GM19035 (cell line): ENCODE measurements around the gene IGF1R.

ENCODE experiments used
- ATAC-seq: cut with Tn5 transposase; IDR thresholded peaks from one replicate; pipeline ENCODE4 v1.9.1; 2021; ENCODE audit not compliant: unreplicated experiment

The IGF1R gene

DNA sequence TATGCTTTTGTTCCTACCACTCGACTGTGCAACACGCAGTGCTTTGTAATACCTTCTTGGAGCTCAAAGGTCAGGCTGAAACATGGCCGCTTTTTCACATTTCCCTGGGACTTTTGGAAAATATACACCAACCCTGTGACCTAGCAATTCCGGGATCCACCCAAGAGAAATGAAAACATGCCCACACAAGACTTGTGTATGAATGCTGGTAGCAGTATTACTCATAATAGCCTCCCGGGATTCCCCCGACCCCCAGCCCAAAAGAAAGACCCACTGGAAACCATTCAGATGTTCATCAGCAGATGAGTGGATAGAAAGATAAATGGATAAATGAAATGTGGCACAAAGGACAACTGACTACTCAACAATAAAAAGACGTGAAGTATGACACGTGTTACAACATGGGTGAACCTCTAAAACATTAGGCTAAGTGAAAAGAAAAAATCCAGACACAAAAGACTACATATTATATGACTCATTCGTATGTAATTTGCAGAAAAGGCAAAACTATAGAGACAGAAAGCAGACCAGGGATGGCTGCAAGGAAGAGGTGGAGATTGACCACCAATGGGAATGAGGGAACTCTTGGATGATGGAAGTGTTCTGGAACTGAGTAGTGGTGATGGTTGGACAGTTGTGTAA is 255.2 kb downstream of the IGF1R start:
- ATAC-seq, result no peak

DNA sequence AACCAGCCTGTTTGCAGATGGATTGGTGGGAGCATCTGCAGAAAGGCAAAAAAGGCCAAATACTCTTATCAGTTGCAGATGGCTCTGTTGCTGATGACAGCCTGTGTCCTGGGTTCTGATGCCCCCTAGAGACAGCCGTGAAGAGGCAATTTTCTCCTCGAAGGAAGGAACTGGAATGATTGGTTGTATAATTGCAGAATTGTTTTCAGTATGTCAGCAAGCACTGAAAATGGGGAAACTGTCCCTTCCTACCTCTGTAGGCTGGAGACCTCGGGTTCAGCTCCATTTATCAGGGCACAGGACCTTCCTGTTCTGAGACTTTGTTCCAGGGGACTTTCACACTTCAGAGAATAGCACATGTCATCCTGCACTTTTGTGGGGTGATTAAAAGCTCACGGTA is 256.2 kb downstream of the IGF1R start:
- ATAC-seq, result no peak

DNA sequence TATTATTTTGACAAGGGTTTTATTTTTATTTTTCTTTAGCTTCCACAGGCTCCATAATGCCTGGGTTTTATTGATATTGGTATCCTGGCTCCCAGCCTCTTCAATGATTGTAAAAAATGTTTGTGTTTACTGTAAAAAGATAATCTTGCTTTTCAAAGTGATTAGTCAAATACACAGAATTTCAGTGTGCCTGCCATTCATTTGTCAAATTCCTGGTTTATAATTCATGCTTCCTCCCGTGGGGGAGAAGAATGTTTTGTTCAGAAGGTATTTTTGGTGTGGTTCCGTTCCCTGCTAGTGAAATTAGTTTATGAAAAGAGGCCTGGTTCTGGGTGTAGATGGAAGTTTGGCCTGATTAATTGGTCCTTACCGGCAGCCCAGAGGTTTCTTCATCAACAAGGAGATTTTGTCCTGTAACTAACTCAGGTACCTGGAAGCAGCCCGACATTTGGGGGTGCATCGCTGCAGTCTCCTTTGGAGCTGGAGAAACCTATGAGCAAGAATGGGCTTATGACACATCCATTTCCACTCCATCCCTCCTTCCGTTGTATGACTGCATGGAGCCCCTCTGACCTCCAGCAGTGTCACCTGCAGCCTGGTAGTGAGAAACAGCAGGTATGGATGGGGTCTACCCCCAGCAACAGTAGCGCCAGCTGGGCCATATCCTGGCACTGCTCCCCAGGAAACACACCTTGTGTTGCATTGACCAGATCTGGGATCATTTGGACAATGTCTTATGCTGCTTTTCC is 257.8 kb downstream of the IGF1R start:
- ATAC-seq, result no peak

DNA sequence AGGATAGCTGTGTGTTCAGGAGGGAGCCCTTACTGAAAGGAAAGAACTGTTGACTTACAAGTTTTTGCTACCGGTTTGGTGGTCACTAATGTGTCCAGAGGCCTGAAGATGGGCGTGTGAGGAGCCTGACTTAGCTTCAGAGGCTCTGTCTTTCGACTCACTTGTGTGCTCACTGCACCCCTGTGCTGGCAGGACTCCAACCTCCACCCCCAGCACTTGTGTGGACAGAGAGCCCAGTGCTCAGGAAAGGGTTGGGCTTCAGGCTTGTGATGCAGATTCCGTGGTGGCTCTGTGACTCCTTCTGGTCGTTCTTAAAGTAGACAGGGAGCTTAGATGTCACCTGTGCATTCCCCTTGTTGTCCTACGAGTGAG is 258.4 kb downstream of the IGF1R start:
- ATAC-seq, result no peak

DNA sequence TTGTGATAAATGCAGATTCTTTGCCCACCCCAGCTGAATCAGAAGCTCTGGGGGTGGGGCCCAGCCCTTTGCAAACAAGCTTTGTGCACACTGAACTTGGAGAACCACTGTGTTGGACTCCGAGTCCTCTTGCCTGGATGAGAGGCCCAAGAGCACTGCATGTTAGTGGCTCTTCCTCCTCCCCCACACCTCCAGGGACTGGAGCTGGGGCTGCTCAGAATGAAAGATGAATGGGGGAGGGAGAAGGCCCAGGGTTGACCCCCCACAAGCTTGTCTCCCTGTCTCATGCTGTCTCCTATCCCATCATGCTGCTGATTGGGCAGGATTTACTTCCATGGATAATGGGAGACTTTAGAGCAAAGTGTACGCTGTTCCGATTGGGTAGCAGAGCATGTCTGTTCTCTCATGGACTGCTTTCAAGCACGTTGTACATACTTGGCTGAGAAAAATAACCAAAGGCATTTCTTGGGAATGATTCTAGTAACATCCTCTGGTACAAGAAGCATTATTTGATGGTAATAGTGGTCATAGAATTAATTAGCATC is 259.7 kb downstream of the IGF1R start:
- no peak for ATAC-seq

DNA sequence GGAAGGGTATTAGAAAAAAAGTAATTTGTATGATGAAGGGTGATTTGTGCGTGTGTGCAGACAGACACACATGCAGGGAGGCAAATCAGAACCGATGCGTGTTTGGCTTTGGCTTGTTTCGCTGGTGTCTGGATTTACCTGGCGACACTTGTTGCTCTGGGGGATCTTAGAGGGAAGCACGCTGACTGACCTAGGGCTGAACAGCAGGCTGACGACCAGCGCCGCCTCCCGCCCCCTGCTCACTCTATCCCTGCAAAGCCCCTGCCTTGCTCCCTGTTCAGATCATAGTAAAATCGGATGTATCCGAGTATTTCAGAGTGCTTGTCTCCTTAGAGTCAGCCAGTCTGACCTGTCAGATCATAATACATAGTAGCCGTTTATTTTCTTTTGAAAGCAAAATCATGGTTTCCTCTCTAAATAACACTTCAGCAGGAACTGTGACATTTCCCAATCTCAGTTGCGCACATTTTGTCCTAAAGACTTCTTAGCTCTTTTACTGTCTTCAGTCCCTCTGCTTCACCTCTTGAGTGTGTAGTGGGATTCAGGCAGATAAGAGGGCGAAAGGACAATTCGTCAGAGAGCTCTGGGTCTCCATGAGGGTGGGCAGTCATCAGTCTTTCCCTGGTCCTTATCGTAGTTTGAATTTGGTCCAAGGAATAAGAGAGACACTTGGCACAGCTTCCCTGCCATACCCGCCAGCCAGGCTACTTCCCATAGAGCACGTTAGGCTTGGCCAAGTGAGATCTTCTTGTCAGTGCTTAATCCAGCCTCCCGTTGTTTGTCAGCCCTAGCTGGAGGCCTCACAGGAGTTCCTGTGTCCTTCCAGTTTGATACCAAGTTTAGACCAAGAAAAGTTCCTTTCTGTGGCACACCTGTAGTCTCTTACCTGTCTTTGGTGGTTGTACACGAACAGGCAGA is 261.9 kb downstream of the IGF1R start:
- ATAC-seq, result no peak

DNA sequence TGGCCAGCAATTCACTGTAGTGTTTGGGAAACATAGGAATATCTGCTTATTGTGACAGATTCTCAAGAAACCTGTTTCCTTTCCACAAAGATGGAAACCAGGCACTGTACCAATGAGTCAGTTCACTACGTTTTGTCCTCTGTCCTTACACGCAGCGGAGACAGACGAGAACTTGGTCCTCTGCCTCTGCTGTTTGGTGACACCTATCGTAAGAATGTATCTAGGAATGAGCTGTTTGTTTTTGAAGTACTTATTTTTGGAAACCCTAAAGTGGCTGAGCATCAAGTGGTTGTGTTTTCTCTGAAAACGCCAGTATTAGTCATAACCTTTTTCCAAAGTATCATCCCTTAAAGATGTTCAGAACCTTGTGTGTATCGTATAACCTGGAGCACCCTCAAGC is 266.3 kb downstream of the IGF1R start:
- no peak for ATAC-seq

DNA sequence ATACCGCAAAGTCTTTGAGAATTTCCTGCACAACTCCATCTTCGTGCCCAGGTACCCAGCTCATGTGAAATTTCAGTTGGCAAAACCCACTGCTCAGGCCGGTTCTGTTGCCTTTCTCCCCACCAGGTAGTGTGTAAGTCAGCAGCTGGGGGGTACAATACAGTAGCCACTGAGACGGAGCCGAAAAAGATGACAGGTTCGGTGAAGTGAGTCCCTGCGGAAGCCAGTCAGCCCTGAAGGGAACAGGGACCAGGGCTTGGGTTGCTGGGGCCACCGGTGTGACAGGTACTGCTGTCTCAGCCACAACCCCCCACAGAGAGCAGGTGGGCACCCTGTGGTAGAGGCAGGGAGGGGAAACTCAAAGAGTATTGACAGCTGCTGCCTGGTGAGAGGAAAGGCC is 268.5 kb downstream of the IGF1R start:
- no peak for ATAC-seq

DNA sequence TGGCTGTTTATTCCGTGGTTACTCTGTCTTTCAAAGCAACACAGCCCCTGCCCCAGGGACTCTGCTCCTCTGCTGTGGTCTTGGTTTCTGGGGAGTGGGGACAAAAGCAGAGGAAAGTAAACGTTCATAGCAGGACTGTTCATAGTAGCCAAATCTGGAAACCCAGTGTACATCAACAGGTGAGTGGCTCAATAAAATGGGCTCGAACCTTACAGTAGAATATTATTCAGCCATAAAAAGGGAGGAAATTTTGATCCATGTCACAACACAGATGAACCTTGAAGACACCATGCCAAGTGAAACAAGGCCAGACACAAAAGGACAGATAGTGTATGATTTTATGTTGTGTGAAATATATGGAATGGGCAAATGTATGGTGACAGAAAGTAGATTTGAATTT is 269.1 kb downstream of the IGF1R start:
- no peak for ATAC-seq

DNA sequence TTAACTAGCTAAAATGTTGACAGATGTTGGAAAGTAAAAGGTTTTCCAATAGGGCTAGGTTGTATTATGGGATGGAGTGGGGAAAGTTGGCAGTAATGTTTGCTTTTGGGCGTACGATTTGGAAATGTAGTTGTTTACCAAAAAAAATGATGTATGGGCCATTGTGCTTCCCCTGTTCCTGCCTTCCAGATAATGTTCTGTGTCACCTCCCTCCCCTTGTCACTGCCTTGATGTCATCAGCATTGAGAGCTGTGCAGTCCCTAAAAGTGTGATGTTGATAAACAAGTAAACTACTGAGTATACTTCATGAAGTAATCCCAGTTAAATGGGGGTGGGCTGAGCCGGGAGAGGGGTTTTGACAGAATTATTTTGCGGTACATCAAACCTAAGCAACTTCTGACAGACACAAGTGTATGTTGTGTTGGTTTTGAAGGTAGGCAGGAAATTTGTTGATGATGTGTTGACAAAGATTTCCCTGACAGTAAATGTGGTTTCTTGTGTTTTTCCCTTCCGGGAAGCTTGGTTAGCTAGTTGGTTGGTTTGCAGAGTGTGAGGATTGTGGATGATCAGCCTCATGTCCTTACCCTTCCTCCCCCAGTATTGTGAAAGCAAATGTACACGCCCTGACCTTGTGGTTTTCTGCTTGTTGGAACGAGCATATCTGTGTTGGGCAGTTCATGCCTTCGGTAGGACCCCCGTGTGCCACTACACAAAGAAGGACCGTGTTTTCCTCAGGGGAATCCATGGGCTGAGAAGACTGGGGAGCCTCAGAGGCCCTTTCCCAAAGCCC is 271.9 kb downstream of the IGF1R start:
- ATAC-seq, result no peak

DNA sequence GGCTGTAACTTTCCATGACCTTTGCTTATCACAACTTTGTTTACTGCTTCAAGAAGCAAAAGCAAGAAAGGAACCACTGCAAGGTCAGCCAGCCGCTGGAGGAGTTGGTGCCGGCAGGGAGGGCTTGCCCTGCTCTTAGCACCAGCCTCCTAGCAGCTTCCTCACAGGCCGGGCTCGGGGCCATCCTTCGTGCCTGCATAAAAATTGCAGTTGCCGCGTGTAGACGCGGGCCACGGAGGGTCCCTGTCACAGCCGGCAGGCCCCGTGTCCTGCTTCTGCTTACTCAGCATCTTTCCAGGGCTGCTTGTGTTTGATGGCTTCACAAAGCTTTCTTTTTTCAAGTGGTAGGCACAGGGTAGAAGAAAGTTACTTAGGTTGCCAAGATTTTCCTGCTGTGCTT is 274.8 kb downstream of the IGF1R start:
- no peak for ATAC-seq

DNA sequence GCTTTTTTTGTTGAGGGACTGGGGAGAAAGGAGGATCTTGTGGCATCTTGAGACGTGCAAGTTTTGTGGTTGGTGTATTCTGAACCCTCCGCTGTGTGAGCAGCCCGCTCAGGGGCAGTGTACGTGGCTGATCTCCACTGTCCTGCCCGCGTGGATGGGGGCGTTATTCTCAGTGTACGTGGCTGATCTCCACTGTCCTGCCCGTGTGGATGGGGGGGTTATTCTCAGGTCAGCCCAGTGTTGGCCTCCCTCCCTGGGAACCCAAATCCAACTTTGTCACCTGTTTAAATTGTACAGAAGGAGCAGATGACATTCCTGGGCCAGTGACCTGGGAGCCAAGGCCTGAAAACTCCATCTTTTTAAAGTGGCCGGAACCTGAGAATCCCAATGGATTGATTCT is 275.2 kb downstream of the IGF1R start:
- no peak for ATAC-seq

DNA sequence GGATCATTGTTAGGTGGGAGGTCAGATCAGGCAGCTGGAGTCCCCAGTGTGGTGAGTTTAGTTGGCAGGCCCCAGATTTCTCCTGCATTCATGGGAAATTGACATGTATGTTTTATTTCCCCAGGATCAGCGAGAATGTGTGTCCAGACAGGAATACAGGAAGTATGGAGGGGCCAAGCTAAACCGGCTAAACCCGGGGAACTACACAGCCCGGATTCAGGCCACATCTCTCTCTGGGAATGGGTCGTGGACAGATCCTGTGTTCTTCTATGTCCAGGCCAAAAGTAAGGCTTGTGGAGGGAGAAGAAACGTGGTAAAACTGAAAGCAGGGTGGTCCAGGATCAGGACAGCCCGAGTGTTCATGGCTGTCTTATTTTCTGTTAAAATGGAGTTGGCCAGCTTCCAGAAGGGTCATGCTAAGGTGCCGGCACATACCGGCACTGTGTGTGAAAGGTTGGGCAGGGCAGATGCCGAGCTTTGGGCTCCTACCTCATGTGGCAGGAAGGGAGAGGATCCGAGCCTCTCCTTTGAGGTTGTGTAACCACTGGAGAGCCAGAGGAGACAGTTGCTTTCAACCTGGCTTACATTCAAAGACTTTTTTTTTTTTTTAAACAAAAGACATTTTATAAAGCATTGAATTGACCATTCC is 276.2 kb downstream of the IGF1R start:
- ATAC-seq, result no peak

DNA sequence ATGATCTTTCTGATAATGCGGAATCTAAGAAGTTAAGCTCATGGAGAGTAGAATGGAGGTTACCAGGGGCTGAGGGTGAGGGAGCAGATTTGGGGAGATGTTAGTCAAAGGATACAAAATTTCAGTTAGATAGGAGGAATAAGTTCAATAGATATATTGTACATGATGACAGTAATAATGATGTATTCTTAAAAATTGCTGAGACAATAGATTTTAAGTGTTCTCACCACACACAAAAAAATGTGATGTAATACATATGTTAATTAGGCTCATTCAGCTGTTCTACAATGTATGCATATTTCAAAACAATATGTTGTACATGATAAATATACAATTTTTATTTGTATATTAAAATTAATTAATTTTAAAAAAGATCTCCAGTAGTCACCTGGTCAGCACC is 277.9 kb downstream of the IGF1R start:
- ATAC-seq, result no peak

DNA sequence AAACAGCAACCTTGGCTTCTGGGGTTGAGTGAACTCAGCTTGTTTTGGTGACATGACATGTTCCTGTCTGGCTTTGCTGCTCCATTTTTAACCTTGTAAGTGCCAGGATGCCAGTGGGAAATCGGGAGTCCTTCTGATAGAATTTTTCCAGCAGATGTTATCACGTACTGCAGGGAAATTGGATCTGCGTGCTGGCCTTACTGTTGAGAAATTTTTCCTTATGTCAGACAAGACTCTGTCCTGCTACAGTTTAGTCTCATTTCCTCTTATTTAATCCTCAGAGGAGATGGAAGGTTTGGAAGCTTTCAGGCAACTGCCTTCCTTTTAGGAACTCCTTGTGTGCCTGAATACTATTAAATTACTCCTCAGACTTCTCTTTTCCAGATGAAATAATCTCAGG is 278.7 kb downstream of the IGF1R start:
- no peak for ATAC-seq

DNA sequence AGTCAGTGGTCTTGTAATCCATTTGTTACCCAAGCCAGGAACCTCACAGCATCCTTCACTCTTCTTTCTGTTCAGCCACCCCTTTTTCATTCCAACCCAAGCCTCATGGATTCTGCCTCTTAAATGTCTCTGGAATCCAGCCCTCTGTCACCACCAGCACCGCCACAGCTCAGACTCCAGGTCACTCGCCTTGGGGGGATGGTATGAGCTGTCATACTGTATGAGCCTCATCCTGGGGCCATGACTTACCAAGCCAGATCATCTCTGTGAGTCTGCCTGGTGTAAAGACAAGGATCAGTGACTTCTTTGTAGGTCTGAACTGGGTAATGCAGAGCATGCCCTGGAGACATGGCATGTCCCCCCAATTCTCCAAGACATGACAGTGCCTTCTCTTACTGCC is 279.7 kb downstream of the IGF1R start:
- no peak for ATAC-seq

DNA sequence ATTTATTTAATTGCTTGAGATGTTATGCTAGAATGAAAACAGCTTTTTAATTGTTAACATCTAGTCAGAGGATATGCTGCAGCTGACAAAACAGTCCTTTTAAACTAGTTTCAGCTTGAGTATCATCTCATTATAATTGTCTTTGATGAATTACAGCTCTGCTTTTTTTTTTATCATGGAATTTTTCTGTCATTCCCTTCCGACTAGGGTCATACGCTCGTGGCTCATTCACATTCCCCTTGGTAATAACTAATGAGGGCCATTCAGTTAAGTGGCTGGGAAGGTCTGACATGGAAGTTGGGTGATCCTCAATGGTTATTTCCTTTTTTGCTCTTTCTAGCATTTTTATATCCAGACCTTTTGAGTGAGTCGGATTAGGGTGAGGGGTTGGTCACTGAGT is 282.2 kb downstream of the IGF1R start:
- ATAC-seq, result no peak

DNA sequence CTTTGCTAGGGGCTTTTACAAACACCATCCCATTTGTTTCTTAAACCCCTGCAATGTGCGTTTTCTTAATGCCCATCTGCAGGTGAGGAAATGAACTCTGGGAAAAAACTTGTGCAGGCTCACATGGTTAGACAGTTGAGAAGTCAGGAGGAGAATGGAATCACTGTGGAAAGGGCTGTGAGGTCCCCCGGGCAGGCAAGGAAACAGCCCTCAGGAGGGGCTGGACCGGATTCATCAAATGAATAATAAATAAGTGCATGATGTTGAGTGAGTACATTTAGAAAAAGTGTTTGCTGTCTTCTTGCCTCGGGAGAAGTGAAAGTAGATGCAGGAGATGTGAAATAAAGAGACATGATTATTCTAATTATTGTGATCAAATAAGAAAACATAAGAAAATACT is 282.7 kb downstream of the IGF1R start:
- no peak for ATAC-seq

DNA sequence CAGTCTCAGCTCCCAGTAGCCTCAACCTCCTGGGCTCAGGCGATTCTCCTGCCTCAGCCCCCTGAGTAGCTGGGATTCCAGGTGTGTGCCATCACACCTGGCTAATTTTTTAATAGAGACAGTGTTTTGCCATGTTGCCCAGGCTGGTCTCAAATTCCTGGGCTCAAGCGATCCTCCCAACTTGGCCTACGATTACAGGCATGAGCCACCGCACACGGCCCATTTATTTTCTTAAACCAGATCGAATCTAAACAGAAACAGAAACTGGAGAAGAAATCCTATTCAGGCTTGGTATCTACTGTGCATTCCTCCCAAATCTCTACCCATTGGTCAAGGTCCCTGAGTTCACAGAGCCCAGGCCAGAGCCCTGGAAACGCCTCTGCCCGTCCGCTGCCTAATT is 285.1 kb downstream of the IGF1R start:
- no peak for ATAC-seq

DNA sequence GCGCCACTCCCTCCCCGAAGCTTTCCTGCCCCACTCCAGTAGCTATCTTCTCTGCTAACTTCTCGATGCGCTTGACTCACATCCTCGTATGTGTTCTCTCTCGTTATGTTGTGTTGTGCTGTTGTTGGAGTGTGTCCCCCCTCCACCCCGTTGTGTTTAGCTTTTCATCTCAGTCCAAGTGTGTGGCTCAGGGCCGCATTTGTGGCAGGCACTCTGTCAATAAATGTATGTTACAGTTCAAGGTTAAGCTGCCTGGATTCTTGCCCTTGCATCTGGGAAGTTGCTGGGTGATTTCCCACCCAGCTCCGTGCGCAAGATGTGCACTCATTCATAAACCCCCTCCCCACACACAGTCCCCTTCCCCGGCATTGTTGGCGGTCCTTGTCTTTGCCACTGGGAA is 287.4 kb downstream of the IGF1R start:
- ATAC-seq, result no peak
